ENCODE measurements around the gene NEMP2.

GRCh38 chr2:190574169-190574568, 39.6 kb upstream of the NEMP2 start:
- TF ChIP-seq ZFP30 (CRISPR knock-in tag; IDR thresholded peaks at IDR 0.05) (no peak), POU6F1 (CRISPR knock-in tag; IDR thresholded peaks at IDR 0.05; ENCODE audit: borderline replicate concordance, low read depth) (no peak), PATZ1 (CRISPR knock-in tag; IDR thresholded peaks at IDR 0.05; ENCODE audit: borderline replicate concordance) (no peak), CREB5 (CRISPR knock-in tag; IDR thresholded peaks at IDR 0.05; ENCODE audit: low read depth) (no peak), OSR1 (CRISPR knock-in tag; IDR thresholded peaks at IDR 0.05) (no peak), ZFP3 (CRISPR knock-in tag; IDR thresholded peaks at IDR 0.05) (no peak), GLIS3 (CRISPR knock-in tag; IDR thresholded peaks at IDR 0.05) (no peak), ARNTL (CRISPR knock-in tag; IDR thresholded peaks at IDR 0.05; ENCODE audit: borderline replicate concordance, low read depth) (no peak), CSRNP3 (CRISPR knock-in tag; IDR thresholded peaks at IDR 0.05) (no peak), ESRRG (CRISPR knock-in tag; IDR thresholded peaks at IDR 0.05) (no peak), RARB (CRISPR knock-in tag; IDR thresholded peaks at IDR 0.05) (no peak), CSDC2 (CRISPR knock-in tag; IDR thresholded peaks at IDR 0.05) (no peak), ZNF8 (CRISPR knock-in tag; IDR thresholded peaks at IDR 0.05) (no peak), BACH2 (CRISPR knock-in tag; IDR thresholded peaks at IDR 0.05; ENCODE audit: borderline replicate concordance) (no peak)
